Glutamatergic neuron (in vitro differentiated cells): ENCODE data around the gene TIE1. TPM values are rescaled to one million over a fixed set of nuclear protein-coding genes. Genes with fewer than 3 reads are reported as not detected.
A peak's percentile ranks its signal among the peaks of the same experiment; 100 is the strongest.

Experiments
- DNase-seq: peaks from one replicate; pipeline ENCODE4 v3.0.0; 2022
- H3K27ac Mint-ChIP-seq: one replicate; pipeline ENCODE4 v1.8.0; 2020; ENCODE audit warnings: mild to moderate bottlenecking, mixed read lengths, inconsistent platforms; ENCODE audit not compliant: unreplicated experiment
- H3K27me3 Mint-ChIP-seq: one replicate; pipeline ENCODE4 v1.8.0; 2020; ENCODE audit warnings: mild to moderate bottlenecking, moderate library complexity, mixed read lengths, inconsistent platforms; ENCODE audit not compliant: unreplicated experiment
- H3K36me3 Mint-ChIP-seq: one replicate; pipeline ENCODE4 v1.8.0; 2020; ENCODE audit warnings: mild to moderate bottlenecking, mixed read lengths, inconsistent platforms; ENCODE audit not compliant: unreplicated experiment
- H3K4me1 Mint-ChIP-seq: one replicate; pipeline ENCODE4 v1.8.0; 2020; ENCODE audit warnings: mild to moderate bottlenecking, low read depth, mixed read lengths, inconsistent platforms; ENCODE audit not compliant: unreplicated experiment
- H3K4me3 Mint-ChIP-seq: one replicate; pipeline ENCODE4 v1.8.0; 2020; ENCODE audit warnings: mild to moderate bottlenecking, mixed read lengths, inconsistent platforms; ENCODE audit not compliant: unreplicated experiment
- H3K9me3 Mint-ChIP-seq: one replicate; pipeline ENCODE4 v1.8.0; 2020; ENCODE audit warnings: mild to moderate bottlenecking, moderate library complexity, mixed read lengths, inconsistent platforms; ENCODE audit not compliant: unreplicated experiment
- total RNA-seq: library from RNA; stranded (reverse); fragmentation: NEBNext Ultra II Directional; extraction: Animal tissue kit (Norgen Biotek cat#: 25700); gene quantifications from one replicate; pipeline ENCODE4 v1.2.1, GENCODE V29; 2021; ENCODE audit not compliant: unreplicated experiment
- TF ChIP-seq, protein P1 (sequence below): fragments of 200-600 bp; sonication (generic); IDR thresholded peaks from one replicate; pipeline ENCODE4 v1.5.0; 2021; ENCODE audit not compliant: partially characterized antibody, unreplicated experiment

Gene TIE1
- total RNA-seq, 1 donor from 2014 or later, result 11.3 TPM

DNA sequence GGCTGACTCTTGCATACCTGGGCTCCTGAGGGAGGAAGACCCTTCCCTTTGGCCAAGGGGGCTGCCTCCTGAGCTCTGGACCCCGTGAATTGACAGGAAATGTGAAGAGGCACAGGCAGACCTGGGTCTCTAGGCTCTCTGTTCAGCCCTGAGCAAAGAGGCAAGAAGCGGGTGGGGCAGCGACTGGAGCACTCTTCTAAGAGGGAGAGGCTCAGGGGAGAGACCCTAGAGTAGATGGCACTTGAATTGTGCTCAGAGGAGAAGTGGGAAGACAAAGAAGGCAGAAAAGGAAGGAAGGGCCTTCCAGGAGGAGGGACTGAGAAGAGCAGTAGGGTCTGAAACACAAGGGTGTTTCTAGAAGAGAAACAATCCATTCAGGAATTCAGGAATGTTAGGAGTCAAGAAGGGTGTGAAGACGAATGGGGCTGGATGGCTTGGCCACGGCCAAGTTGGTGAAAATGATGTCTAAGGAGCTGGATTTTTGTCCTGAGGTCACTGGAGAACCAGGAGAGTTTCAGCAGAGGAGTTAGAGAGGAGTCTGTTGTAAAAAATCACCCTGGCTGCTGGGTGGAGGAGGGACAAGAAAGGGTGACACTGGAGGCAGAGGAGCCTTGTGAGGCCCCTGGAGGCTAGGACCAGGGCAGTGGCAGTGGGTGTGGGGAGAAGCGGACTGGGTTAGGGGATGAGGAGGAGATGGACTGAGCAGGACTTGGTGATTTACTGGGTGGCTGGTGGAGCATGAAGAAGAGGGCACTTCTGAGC is 5.3 kb downstream of the TIE1 start:
- Mint-ChIP-seq H3K9me3 (peaks cover 14% of the 10 kb centered on the region), H3K27me3 (peaks cover 9% of the 10 kb centered on the region), H3K4me3 (peak overlapping the region; percentile 26), H3K27ac (peak overlapping the region; percentile 26), H3K36me3 (peaks cover 15% of the 10 kb centered on the region), H3K4me1 (peaks cover 11% of the 10 kb centered on the region)
- no peak for DNase-seq
- TF ChIP-seq, protein P1, sequence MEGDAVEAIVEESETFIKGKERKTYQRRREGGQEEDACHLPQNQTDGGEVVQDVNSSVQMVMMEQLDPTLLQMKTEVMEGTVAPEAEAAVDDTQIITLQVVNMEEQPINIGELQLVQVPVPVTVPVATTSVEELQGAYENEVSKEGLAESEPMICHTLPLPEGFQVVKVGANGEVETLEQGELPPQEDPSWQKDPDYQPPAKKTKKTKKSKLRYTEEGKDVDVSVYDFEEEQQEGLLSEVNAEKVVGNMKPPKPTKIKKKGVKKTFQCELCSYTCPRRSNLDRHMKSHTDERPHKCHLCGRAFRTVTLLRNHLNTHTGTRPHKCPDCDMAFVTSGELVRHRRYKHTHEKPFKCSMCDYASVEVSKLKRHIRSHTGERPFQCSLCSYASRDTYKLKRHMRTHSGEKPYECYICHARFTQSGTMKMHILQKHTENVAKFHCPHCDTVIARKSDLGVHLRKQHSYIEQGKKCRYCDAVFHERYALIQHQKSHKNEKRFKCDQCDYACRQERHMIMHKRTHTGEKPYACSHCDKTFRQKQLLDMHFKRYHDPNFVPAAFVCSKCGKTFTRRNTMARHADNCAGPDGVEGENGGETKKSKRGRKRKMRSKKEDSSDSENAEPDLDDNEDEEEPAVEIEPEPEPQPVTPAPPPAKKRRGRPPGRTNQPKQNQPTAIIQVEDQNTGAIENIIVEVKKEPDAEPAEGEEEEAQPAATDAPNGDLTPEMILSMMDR, result no peak

DNA sequence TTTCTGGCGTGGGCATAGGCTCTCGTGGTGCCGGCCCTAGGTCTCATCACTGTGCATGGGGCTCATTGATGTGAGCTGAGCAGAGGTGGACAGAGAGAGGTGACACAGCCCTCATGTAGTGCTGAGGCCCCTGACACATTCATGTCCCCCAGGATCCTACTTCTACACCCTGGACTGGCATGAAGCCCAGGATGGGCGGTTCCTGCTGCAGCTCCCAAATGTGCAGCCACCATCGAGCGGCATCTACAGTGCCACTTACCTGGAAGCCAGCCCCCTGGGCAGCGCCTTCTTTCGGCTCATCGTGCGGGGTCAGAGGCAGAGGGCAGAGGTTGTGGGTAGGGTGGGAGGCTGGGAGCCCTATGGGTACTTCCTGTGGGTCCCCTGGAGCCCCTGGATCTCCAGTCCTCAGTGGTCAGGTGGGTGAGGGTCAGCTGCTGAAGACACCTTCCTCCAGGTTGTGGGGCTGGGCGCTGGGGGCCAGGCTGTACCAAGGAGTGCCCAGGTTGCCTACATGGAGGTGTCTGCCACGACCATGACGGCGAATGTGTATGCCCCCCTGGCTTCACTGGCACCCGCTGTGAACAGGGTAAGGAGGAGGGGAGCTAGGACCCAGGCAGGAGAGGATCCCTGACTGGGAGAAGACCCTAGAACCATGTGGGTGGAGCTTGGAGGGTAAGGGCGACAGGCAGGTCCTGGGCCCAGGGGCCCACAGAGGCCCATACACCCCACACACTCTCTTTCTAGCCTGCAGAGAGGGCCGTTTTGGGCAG is 6.1 kb downstream of the TIE1 start:
- no peak for DNase-seq
- TF ChIP-seq, protein P1, result no peak
- H3K9me3 Mint-ChIP-seq, result peaks cover 12% of the 10 kb centered on the region
- peaks cover 15% of the 10 kb centered on the region for H3K36me3 Mint-ChIP-seq
- no peak overlapping the region for H3K4me3 Mint-ChIP-seq
- no peak overlapping the region for H3K27ac Mint-ChIP-seq
- peaks cover 7% of the 10 kb centered on the region for H3K27me3 Mint-ChIP-seq
- peaks cover 11% of the 10 kb centered on the region for H3K4me1 Mint-ChIP-seq

GRCh38 chr1:43307458-43308158 is 6.8 kb downstream of the TIE1 start:
- Mint-ChIP-seq H3K4me1 (peaks cover 11% of the 10 kb centered on the region), H3K4me3 (no peak overlapping the region), H3K36me3 (peaks cover 15% of the 10 kb centered on the region), H3K27ac (no peak overlapping the region), H3K27me3 (peaks cover 7% of the 10 kb centered on the region), H3K9me3 (peaks cover 13% of the 10 kb centered on the region)
- TF ChIP-seq, protein P1, result no peak
- DNase-seq, result no peak

DNA sequence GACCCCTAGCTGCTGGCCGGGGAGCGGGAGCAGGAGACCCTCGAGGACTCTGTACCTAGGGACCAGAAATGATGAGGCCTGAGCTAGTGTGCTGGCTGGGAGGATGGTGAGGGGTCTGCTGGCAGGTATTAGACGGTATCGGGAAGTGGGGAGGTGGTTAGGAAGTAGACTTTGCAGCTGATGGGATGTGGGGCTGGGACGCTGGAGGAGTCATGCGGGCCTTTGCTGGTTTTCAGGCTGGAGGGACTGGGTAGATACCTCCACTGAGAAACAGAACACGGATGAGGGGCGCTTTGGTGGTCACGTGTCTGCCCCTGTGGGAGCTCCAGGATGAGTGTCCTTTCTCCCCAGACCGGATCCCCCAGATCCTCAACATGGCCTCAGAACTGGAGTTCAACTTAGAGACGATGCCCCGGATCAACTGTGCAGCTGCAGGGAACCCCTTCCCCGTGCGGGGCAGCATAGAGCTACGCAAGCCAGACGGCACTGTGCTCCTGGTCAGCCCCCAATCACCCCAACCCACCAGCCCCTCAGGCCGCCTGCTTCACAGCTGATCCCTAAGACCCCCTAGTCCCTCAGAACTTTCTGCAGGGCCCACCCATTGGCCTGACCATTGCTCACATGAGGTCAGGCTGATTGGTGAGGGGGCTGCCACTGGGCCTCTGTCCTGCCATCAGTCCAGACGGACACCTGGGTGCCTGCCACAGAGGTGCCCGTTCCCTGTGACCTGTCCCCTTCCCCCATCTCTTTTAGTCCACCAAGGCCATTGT is 8.0 kb downstream of the TIE1 start:
- no peak for DNase-seq
- H3K36me3 Mint-ChIP-seq, result peaks cover 15% of the 10 kb centered on the region
- H3K27ac Mint-ChIP-seq, result no peak overlapping the region
- peaks cover 7% of the 10 kb centered on the region for H3K27me3 Mint-ChIP-seq
- H3K9me3 Mint-ChIP-seq, result peaks cover 14% of the 10 kb centered on the region
- TF ChIP-seq, protein P1, result no peak
- no peak overlapping the region for H3K4me3 Mint-ChIP-seq
- H3K4me1 Mint-ChIP-seq, result peaks cover 11% of the 10 kb centered on the region
